DMS153 treated with DMSO at 0.1 percent for 48 hours (cell line): ENCODE results near the gene LCORL.
"Not testable (repeated sequence)": the region's sequence is repeated elsewhere in the genome, so short reads cannot be mapped to it uniquely, and the experiment has no call there.

ENCODE experiments used
- DNase-seq: peaks from one replicate; lab custom pipeline; 2025; ENCODE audit not compliant: unreplicated experiment; lab: John Stamatoyannopoulos, UW

LCORL gene

GRCh38 chr4:18020671-18021469 is 685 bp downstream of the LCORL start:
- no peak for DNase-seq

- no peak for DNase-seq
Observed at GRCh38 chr4:18020145-18020670, 1.3 kb downstream of the LCORL start.

GRCh38 chr4:18014269-18014668 is 7.3 kb downstream of the LCORL start:
- DNase-seq: no peak

GRCh38 chr4:18012807-18013462 is 8.6 kb downstream of the LCORL start:
- no peak for DNase-seq

GRCh38 chr4:18012134-18012806 is 9.3 kb downstream of the LCORL start:
- no peak for DNase-seq

- DNase-seq: no peak
Observed at GRCh38 chr4:18007625-18008024, 13.9 kb downstream of the LCORL start.

- DNase-seq: not testable (repeated sequence)
Observed at GRCh38 chr4:18006432-18006831, 15.1 kb downstream of the LCORL start.

GRCh38 chr4:17997129-17997528 is 24.4 kb downstream of the LCORL start:
- no peak for DNase-seq

- DNase-seq: no peak
Observed at GRCh38 chr4:17995165-17995564, 26.4 kb downstream of the LCORL start.

GRCh38 chr4:17985832-17986231 is 35.7 kb downstream of the LCORL start:
- DNase-seq: no peak

GRCh38 chr4:17981063-17981462 is 40.5 kb downstream of the LCORL start:
- DNase-seq: no peak

- DNase-seq: no peak
Observed at GRCh38 chr4:17968721-17969120, 52.8 kb downstream of the LCORL start.

- no peak for DNase-seq
Observed at GRCh38 chr4:17967078-17967477, 54.5 kb downstream of the LCORL start.

- DNase-seq: no peak
Observed at GRCh38 chr4:17966312-17966711, 55.2 kb downstream of the LCORL start.

GRCh38 chr4:17964576-17964975 is 57.0 kb downstream of the LCORL start:
- no peak for DNase-seq

GRCh38 chr4:17962171-17962570 is 59.4 kb downstream of the LCORL start:
- no peak for DNase-seq

GRCh38 chr4:17961249-17961648 is 60.3 kb downstream of the LCORL start:
- DNase-seq: no peak

- no peak for DNase-seq
Observed at GRCh38 chr4:17958181-17958580, 63.4 kb downstream of the LCORL start.

- no peak for DNase-seq
Observed at GRCh38 chr4:17957688-17958087, 63.9 kb downstream of the LCORL start.

- no peak for DNase-seq
Observed at GRCh38 chr4:17956245-17956644, 65.3 kb downstream of the LCORL start.

- DNase-seq: no peak
Observed at GRCh38 chr4:17945303-17945702, 76.3 kb downstream of the LCORL start.

GRCh38 chr4:17941731-17942130 is 79.8 kb downstream of the LCORL start:
- DNase-seq: no peak
